ENCODE data around the gene ANOS1.

The ANOS1 gene

DNA sequence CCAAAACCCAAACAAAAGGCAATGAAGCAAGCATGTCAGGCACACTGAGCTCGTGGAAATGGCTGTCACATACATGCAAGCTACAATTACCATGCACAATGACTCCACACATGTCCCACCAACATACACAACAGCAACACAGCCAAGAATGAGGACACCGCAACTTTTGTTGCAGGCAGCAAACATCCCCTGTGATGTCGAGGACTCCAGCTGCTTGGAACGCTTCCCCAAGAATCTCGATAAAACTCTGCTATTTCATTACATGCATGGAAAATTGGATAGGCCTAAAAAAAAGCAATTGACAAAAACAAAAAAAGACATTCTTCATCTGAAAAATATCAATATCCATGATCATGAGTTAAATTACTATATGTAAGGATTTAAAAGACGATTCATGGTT lies 11.8 kb downstream of the ANOS1 start:
- H3K4me3 ChIP-seq (replicated peaks; ENCODE audit: low read depth, low read length): no peak overlapping the region
- no peak for DNase-seq (ENCODE audit: low read depth)
- TF ChIP-seq, protein P1, sequence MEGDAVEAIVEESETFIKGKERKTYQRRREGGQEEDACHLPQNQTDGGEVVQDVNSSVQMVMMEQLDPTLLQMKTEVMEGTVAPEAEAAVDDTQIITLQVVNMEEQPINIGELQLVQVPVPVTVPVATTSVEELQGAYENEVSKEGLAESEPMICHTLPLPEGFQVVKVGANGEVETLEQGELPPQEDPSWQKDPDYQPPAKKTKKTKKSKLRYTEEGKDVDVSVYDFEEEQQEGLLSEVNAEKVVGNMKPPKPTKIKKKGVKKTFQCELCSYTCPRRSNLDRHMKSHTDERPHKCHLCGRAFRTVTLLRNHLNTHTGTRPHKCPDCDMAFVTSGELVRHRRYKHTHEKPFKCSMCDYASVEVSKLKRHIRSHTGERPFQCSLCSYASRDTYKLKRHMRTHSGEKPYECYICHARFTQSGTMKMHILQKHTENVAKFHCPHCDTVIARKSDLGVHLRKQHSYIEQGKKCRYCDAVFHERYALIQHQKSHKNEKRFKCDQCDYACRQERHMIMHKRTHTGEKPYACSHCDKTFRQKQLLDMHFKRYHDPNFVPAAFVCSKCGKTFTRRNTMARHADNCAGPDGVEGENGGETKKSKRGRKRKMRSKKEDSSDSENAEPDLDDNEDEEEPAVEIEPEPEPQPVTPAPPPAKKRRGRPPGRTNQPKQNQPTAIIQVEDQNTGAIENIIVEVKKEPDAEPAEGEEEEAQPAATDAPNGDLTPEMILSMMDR (IDR thresholded peaks at IDR 0.05; ENCODE audit: low read length, missing control alignments): no peak

DNA sequence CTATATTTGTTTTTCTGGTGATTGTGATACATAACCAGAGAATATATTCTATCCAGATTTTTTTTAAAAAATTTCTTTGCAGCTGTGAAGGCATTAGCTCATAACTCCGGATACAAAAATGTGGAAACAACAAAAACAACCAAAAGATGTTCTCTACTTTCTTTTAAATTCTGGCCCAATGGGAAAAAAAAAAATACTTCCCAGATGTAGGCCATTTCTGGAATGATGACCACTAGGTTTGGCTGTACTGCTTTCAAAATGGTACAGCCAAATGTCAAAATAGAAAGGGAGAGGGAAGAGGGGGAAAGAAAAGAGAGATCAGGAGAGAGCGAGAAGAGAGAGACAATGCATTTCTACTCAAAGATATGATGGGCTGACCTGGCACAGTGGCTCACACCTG lies 14.6 kb downstream of the ANOS1 start:
- no peak overlapping the region for H3K4me3 ChIP-seq (replicated peaks; ENCODE audit: low read depth, low read length)
- DNase-seq (ENCODE audit: low read depth): no peak
- TF ChIP-seq, protein P1 (IDR thresholded peaks at IDR 0.05; ENCODE audit: low read length, missing control alignments): no peak

DNA sequence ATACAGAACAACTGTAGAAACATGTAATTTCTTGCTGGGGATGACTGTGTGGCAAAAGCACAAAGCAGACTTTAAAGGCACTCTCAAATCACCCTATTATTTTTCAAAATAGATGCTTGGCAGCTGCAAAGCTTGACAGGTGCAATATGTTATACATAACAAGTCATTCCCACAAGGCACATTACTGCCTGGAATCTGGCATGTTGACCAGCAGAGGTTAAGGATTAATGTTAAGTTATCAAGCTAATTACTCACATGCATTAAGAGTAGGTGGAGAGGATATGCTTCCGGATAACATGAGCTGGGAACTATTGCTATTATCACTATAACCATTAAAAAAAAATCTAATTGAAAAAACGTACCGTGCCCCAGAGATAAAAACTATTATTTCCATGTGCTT lies 17.8 kb downstream of the ANOS1 start:
- DNase-seq (ENCODE audit: low read depth): no peak
- TF ChIP-seq, protein P1 (IDR thresholded peaks at IDR 0.05; ENCODE audit: low read length, missing control alignments): no peak

DNA sequence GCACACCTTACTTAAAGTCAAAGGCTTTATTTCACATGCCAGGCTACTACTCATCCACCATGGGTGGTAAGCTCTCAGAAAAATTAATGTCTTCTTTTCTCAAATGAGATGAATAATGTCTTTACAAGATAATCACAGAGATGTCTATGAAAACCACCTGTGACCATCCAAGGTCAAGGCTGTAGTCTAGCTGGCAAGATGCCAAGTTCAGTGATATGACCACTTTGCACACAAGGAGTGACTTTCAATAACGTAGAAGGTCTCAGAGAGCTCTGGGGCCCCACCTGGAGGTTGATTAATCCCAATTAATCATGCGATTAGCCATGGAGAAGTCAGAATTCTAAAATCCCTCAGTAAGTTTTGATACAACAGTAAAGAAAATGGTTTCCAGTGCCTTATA lies 20.5 kb downstream of the ANOS1 start:
- no peak for DNase-seq (ENCODE audit: low read depth)
- TF ChIP-seq, protein P1 (IDR thresholded peaks at IDR 0.05; ENCODE audit: low read length, missing control alignments): no peak
- H3K4me3 ChIP-seq (replicated peaks; ENCODE audit: low read depth, low read length): no peak overlapping the region

More for the DNA sequence above, 17.8 kb downstream of the ANOS1 start:
- no peak overlapping the region for H3K4me3 ChIP-seq (replicated peaks; ENCODE audit: low read depth, low read length)

DNA sequence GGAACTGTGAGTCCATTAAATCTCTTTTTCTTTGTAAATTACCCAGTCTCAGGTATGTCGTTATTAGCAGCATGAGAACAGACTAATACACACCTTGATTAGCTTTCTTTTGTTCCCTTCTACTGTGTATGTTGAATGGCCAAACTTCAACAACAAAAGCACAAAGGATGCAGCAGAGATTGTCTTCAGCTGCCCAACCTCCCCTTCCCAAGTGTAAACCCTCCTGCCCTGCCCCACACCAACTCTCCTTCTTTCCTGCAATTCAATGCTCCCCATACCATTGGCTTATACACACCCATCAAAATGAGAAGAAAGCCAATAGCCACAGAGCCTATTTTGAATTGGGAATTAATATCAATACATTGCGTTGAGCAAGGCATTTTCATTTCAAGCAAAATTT lies 27.8 kb downstream of the ANOS1 start:
- no peak for DNase-seq (ENCODE audit: low read depth)
- TF ChIP-seq, protein P1 (IDR thresholded peaks at IDR 0.05; ENCODE audit: low read length, missing control alignments): no peak
- no peak overlapping the region for H3K4me3 ChIP-seq (replicated peaks; ENCODE audit: low read depth, low read length)

DNA sequence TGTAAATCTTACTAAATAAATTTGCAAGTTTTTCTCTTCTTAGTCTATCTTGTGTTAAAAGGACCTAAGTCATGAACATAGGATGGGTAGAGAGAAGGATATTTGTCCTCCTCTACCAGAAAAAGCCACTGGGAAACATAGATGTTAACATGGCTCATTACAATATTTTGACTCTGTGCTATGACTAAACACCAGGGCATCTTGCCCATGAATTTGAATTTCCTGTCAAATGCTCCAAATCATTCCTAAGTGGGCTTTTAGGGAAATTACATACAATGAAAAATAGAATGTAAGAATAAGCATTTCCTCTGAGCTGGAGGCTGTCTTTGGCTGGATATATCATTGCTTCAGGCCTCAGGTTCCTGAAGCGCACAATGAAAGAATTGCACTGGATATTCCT lies 39.1 kb downstream of the ANOS1 start:
- TF ChIP-seq, protein P1 (IDR thresholded peaks at IDR 0.05; ENCODE audit: low read length, missing control alignments): no peak
- H3K4me3 ChIP-seq (replicated peaks; ENCODE audit: low read depth, low read length): no peak overlapping the region
- DNase-seq (ENCODE audit: low read depth): peak; percentile 40

DNA sequence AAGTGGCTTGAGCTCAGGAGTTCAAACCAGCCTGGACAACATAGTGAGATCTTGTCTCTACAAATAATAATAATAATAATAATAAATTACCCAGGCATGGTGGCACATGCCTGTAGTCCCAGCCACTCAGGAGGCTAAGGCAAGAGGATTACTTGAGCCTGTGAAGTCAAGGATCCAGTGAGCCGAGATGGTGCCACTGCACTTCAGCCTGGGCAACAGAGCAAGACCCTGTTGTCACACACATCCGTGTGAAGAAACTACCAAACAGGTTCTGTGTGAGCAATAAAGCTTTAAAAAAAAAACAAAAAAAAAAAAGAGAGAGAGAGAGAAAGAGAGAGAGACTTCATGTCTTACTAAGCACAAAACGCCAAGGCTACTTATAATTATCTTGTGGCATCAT lies 42.5 kb downstream of the ANOS1 start:
- TF ChIP-seq, protein P1 (IDR thresholded peaks at IDR 0.05; ENCODE audit: low read length, missing control alignments): no peak
- DNase-seq (ENCODE audit: low read depth): no peak
- H3K4me3 ChIP-seq (replicated peaks; ENCODE audit: low read depth, low read length): no peak overlapping the region

All from fibroblast of pulmonary artery (primary cell).